Measurements from ENCODE around the gene ZNF684.
"Not testable (repeated sequence)": the region's sequence is repeated elsewhere in the genome, so short reads cannot be mapped to it uniquely, and the experiment has no call there.

Gene ZNF684

DNA sequence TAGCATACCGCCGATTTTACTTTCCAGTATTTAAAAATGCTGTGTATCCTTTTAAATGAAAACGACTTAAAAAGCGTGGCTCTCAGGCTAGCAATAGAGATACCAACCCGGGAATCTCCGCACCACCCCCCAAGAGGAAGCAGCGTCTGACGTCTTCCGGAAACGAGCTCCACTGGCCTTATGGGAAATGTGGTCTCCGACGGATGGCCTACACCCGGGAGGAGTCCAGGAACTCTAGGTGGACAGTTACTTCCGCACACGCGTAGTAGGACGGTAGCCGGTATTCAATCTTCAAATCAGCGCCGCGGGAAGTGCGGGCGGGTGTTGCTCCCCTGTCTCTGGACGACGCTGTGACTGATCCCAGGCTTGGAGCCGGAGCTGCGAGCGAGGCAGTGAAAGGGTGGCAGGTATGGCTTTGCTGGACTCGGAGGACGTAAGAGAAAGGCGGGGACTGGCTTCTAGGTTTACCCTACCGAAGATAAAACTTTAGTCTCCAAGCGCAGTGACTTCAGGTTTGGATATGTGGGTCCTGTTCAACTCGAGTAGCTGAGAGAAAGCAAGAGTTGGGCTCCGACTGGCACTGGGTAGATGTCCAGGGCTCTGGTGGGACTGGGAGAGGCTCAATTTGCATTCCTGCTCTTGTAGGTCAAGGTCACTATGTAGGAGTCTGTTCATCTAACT, at the start of gene ZNF684:
TSS of gene ZNF684 (plus strand) at position 257 of the 681 bp plus-strand sequence. CDS start 1,530 bp downstream, outside the sequence.
- peak; percentile 87 for DNase-seq

DNA sequence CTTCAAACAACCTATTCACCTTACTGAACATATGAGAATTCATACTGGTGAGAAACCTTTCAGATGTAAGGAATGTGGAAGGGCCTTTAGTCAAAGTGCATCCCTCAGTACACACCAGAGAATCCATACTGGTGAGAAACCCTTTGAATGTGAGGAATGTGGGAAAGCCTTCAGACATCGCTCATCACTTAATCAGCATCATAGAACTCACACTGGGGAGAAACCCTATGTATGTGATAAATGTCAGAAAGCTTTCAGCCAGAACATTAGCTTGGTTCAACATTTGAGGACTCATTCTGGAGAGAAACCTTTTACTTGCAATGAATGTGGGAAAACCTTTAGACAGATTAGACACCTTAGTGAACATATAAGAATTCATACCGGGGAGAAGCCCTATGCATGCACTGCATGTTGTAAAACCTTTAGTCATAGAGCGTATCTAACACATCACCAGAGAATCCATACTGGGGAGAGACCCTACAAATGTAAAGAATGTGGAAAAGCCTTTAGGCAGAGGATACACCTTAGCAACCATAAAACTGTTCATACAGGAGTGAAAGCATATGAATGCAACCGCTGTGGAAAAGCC, 36.0 kb upstream of the ZNF684 start:
- DNase-seq, result no peak

GRCh38 chr1:40502651-40503050, 28.8 kb upstream of the ZNF684 start:
- not testable (repeated sequence) for DNase-seq

GRCh38 chr1:40507973-40508372, 23.5 kb upstream of the ZNF684 start:
- DNase-seq, result no peak

DNA sequence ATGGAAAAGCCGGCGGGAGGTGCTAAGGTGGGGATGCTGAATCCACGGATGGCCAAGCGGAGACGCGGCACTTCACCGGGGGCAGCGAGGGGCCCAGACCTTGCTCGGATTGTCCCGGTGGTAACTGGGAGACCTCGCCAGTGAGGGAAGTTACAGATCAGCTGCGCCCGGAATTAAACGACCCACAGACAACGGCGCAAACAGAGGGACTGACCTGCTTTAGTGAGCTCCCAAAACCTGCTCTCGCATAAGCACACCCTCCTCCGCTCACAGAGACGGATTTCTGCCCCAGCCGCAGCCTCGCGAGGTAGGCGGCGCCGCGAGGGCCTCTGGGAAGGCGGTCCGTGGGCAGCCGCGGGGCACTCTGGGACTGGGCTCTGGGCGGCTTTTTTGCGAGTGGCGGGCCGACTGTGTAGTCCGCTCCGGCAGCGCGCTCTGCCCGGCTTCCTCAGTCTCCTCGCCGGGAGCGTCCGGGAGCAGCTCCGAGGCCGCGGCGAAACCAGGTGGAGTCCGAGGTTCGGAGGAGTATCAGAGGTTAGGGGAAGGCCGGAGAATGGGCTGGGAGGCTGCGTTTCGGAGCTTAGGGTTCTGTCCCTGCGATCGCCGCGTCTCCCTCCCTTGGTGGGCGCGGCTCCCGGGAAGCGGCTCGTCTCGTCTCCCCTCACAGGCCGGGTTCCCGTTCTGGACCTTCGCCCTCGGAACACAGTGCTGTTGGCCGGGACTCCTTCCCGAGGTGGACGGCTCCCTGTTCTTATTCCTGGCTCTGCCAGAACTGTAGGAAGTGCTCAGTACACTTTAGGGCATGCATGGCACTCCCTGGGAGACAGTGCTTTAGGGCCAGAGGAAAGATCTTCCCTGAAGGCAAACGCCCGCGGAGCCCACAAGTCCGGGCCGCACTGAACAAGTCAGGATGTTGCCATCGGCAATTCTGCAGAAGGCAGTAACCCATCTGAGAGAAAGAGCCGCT, 22.8 kb upstream of the ZNF684 start, which contains the start of gene EXO5:
TSS of gene EXO5 (plus strand) at position 393 of the 967 bp plus-strand sequence. CDS start 5,778 bp downstream, outside the sequence.
- DNase-seq, result peak; percentile 85

- DNase-seq, result no peak
Measured at GRCh38 chr1:40519517-40519916, 11.9 kb upstream of the ZNF684 start.

GRCh38 chr1:40530735-40531380, 579 bp upstream of the ZNF684 start:
- no peak for DNase-seq

DNA sequence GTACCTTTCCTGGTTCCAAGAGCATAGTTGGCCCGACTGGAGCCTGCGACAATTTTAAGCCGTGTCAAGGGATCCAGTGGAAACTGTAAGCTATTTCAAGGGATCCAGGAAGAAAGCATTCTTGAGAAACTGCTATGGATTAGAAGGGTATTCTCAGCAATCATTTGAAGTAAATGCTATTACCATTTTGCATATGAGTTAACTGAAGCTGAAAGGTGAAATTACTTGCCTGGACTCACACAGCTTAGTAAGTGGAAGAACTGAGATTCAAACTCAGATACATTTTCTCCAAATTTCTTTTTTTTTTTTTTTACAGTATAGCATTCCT, 589 bp downstream of the ZNF684 start:
- DNase-seq, result peak; percentile 2

- DNase-seq, result peak; percentile 39
Measured at GRCh38 chr1:40532844-40533424, 1.5 kb downstream of the ZNF684 start.

DNA sequence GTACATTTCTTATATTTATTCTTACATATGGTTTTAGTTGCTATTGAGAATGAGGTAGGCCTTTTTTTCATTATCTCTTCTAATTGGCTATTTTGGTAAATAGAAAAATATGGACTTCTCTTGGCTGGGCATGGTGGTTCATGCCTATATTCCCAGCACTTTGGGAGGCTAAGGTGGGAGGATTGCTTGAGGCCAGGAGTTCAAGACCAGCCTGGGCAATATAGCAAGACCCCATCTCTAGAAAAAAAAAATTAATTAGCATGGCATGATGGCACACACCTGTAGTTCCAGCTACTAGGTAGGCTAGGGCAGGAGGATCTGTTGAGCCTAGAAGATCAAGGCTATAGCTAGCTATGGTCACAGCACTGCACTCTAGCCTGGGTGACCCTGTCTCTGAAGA, 3.2 kb downstream of the ZNF684 start:
- no peak for DNase-seq

- no peak for DNase-seq
Measured at GRCh38 chr1:40535732-40536131, 4.3 kb downstream of the ZNF684 start.

DNA sequence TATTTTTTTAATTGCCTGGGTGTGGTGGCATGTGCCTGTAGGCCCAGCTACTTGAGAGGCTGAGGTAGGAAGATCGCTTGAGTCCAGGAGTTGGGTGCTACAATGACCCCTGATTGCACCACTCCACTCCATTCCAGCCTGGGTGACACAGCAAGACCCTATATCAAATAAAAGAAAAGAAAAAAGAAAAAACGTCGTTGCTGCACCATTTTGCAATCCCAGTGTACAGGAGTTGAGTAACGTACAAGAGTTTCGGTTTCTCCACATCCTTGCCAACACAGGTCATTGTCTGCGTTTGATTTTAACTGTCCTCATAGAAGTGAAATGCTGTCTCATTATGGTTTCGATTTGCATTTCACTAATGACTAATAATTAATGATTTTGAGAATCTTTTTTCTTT, 7.9 kb downstream of the ZNF684 start:
- DNase-seq, result no peak

GRCh38 chr1:40546957-40547356, 15.5 kb downstream of the ZNF684 start:
- no peak for DNase-seq

DNA sequence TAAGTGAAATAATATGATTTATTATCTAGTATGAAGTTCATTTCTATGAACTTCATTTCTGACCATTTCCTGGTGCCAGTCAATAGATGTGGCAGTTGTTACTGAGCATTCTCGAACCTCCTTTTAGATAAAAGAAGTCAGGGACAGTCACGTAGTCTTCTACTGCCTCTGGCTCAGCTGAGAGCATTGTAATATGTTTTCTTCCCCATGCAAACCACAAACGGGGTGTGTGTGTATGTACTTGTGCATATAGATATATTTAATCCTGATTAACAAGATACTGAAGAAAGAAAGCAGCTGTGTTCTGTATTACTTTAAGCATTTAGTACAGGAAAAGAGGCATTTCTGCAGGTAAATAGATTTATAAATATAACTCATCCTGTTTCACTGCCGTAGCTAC, 21.6 kb downstream of the ZNF684 start:
- no peak for DNase-seq

DNA sequence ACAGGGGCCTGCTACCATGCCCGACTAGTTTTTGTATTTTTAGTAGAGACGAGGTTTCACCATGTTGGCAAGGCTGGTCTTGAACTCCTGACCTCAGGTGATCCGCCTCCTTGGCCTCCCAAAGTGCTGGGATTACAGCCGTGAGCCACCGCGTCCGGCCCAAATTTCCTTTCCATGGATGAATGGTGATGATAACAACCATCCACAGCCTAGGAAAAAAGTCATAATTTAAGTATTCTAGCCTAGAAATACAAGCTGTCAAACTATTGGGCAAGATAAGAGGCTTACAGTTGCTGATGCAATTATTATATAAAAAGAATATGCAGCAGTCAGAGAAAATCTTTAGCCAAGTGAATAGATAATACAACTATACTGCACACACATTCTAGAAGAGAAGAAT, 23.4 kb downstream of the ZNF684 start:
- DNase-seq, result not testable (repeated sequence)

DNA sequence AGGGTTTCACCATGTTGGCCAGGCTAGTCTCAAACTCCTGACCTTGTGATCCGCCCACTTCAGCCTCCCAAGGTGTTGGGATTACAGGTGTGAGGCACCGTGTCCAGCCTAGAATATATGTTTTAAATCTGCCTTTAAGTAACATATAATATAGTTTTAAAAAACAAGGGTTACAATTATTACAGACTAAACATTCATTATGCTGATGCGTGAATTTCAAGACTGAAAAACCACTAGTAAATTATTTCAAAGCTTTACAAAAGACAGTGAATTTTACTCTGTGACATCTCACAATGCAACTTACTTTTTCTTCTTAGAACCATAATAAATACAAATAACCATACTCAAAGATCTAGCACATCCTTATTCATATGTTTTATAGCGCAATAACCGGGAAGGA, 24.7 kb downstream of the ZNF684 start:
- DNase-seq, result no peak

DNA sequence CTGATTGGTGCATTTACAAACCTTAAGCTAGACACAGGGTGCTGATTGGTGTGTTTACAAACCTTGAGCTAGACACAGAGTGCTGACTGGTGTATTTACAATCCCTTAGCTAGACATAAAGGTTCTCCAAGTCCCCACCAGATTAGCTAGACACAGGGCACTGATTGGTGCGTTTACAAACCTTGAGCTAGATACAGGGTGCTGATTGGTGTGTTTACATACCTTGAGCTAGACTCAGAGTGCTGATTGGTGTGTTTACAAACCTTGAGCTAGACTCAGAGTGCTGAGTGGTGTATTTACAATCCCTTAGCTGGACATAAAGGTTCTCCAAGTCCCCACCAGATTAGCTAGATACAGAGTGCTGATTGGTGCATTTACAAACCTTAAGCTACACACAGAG, 26.8 kb downstream of the ZNF684 start:
- DNase-seq, result not testable (repeated sequence)

GRCh38 chr1:40562185-40562584, 30.7 kb downstream of the ZNF684 start:
- no peak for DNase-seq

GRCh38 chr1:40563266-40563665, 31.8 kb downstream of the ZNF684 start:
- DNase-seq, result no peak

GRCh38 chr1:40564506-40564905, 33.1 kb downstream of the ZNF684 start:
- no peak for DNase-seq

DNA sequence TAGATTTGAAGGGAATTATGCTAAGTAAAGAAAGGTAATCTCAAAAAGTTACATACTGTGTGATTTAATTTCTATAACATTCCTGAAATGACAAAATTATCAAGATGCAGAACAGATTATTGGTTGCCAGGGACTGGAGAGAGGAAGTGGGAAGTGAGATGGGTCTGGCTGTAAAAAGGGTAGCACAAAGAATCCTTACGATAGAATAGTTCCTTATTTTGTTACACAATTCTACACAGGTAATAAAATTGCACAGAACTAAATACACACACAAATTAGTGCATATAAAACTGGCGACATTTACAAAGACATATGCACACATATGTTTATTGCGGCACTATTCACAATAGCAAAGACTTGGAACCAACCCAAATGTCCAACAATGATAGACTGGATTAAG, 33.5 kb downstream of the ZNF684 start:
- DNase-seq, result no peak

DNA sequence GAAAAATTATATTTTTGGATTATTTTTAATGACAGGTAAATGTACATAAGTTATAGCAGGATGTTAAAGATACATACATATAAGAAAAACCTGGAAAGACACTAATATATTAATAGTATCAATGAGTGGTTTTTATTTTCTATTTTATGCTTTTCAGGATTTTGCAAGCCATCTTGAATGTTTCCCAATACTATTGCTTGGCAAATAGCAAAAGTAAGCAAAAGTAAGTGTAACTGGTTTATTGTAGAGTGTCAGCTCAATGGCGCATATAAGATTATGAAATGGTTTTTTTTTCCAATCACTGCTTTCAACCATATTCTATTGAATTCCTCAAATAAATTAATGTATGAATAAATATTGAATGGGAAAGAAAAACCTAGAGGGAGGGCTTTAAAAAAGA, 36.4 kb downstream of the ZNF684 start:
- DNase-seq, result no peak

DNA sequence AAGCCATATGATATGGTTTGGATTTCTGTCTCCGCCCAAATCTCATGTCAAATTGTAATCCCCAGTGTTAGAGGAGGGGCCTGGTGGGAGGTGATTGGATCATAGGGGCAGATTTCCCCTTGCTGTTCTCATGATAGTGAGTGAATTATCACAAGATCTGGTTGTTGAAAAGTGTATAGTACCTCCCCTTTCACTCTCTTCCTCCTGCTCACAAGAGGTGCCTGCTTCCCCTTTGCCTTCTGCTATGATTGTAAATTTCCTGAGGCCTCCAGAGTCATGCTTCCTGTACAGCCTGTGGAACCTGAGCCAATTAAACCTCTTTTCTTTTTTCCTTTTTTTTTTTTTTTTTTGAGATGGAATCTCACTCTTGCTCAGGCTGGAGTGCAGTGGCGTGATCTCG, 43.4 kb downstream of the ZNF684 start:
- not testable (repeated sequence) for DNase-seq
